K562 (cell line): ENCODE measurements around the gene TOR1B. TPM values are rescaled to one million over a fixed set of nuclear protein-coding genes. Genes with fewer than 3 reads are reported as not detected.

Experiments
- ATAC-seq: fragments of 200-7000 bp; cut with Tn5 transposase; 3 replicates; pipeline ENCODE4 v1.9.1; 2020; ENCODE audit warnings: moderate library complexity
- BruUV-seq: library from RNA; stranded (reverse); fragments of 400-500 nt; replicated peaks from 2 replicates; lab custom pipeline; 2021; lab: Mats Ljungman, UMichigan
- CTCF ChIA-PET: fragments of 300-600 bp; formaldehyde crosslinking; extraction: SDS; loops from one replicate; lab custom pipeline; 2021; ENCODE audit warnings: low intra/inter-chr PET ratio; lab: Yijun Ruan, JAX
- POLR2A ChIA-PET: fragments of 300-600, 350-650 bp; sonication (Branson Sonifier 250); formaldehyde crosslinking; extraction: SDS; loops from one replicate; lab custom pipeline; 2021; ENCODE audit warnings: antibody characterized with exemption, inconsistent platforms; lab: Yijun Ruan, JAX
- DNase-seq, 4 experiments: peaks; one replicate each; pipeline versions ENCODE4 v3.0.0 to v3.0.0-alpha.2; 2011 to 2018; ENCODE audit warnings: low spot score in 3 of 4, mixed read lengths in 3 of 4; ENCODE audit errors: extremely low read depth in 1 of 4
- FAIRE-seq: peaks from 2 replicates; lab custom pipeline; 2011; peaks lifted over from hg19 to GRCh38; lab: Jason Lieb, UNC
- H2AFZ ChIP-seq: 2 replicates; pipeline ENCODE4 v1.6.0; 2011; ENCODE audit warnings: low read depth, low read length, control low read depth, inconsistent platforms
- H3K27ac ChIP-seq: fragments of 200-600 bp; 3 replicates; pipeline ENCODE4 v1.8.0; 2011; ENCODE audit warnings: low read depth, mild to moderate bottlenecking, control low read depth, inconsistent platforms, low read length, moderate library complexity, mixed read lengths; ENCODE audit errors: extremely low read depth
- H3K27me3 ChIP-seq, 2 experiments: fragments of 300-600 bp in 1 of 2; 2 replicates in 1 of 2; 3 replicates in 1 of 2; pipeline versions ENCODE4 v1.6.0 to v1.8.0; 2011; ENCODE audit warnings: inconsistent platforms in 2 of 2, low read length in 2 of 2, mild to moderate bottlenecking in 1 of 2, mixed read lengths in 1 of 2, moderate library complexity in 1 of 2; ENCODE audit not compliant: control insufficient read depth in 2 of 2, insufficient read depth in 2 of 2
- H3K36me3 ChIP-seq: fragments of 300-600 bp; 3 replicates; pipeline ENCODE4 v1.8.0; 2011; ENCODE audit warnings: mild to moderate bottlenecking, low read length, inconsistent platforms; ENCODE audit not compliant: control insufficient read depth, insufficient read depth
- H3K4me1 ChIP-seq, 2 experiments: fragments of 200-600 bp in 1 of 2; replicated peaks in 1 of 2; 2 replicates in 1 of 2; 3 replicates in 1 of 2; pipeline versions ENCODE4 v1.5.1 to v1.8.0; 2011; ENCODE audit warnings: inconsistent platforms in 2 of 2, low read length in 2 of 2, mild to moderate bottlenecking in 1 of 2, mixed read lengths in 1 of 2, moderate library complexity in 1 of 2; ENCODE audit not compliant: control insufficient read depth in 2 of 2, insufficient read depth in 2 of 2
- H3K4me2 ChIP-seq: 2 replicates; pipeline ENCODE4 v1.6.1; 2011; ENCODE audit warnings: low read length, control low read depth, inconsistent platforms, mixed read lengths; ENCODE audit not compliant: insufficient read depth
- H3K4me3 ChIP-seq: fragments of 200-600 bp; sonication (generic), shearing (Covaris generic); 2 replicates; pipeline ENCODE4 v1.5.1; 2016; ENCODE audit warnings: control low read depth, inconsistent platforms
- H3K79me2 ChIP-seq: fragments of 200-600 bp; 3 replicates; pipeline ENCODE4 v1.8.0; 2011; ENCODE audit warnings: low read length, inconsistent platforms; ENCODE audit not compliant: control insufficient read depth, insufficient read depth
- H3K9ac ChIP-seq, 2 experiments: 2 replicates each; pipeline versions ENCODE4 v1.6.0 to v1.6.1; 2011; ENCODE audit warnings: low read depth in 2 of 2, low read length in 2 of 2, control low read depth in 1 of 2, inconsistent platforms in 1 of 2, mild to moderate bottlenecking in 1 of 2, mixed read lengths in 1 of 2; ENCODE audit not compliant: insufficient read depth in 1 of 2
- H3K9me1 ChIP-seq: one replicate; pipeline ENCODE4 v1.6.0; 2011; ENCODE audit warnings: inconsistent platforms, mild to moderate bottlenecking, low read length, moderate library complexity; ENCODE audit not compliant: control insufficient read depth, insufficient read depth
- H3K9me3 ChIP-seq: replicated peaks from 2 replicates; pipeline ENCODE4 v1.5.1; 2011; ENCODE audit warnings: low read depth, low read length, inconsistent platforms; ENCODE audit not compliant: control insufficient read depth, insufficient read depth
- H4K20me1 ChIP-seq: replicated peaks from 2 replicates; pipeline ENCODE4 v1.6.1; 2011; ENCODE audit warnings: low read length, inconsistent platforms, mixed read lengths; ENCODE audit not compliant: control insufficient read depth, insufficient read depth
- CBFA2T2 ChIP-seq: fragments of 450-650 bp; conservative IDR thresholded peaks from 2 replicates; pipeline ENCODE4 v1.6.1; 2017; ENCODE audit warnings: mild to moderate bottlenecking
- GTF2F1 ChIP-seq: IDR thresholded peaks from 2 replicates; pipeline ENCODE4 v1.6.1; 2011; ENCODE audit warnings: low read depth, low read length, improper control_type of control experiment
- TEAD4 ChIP-seq, 2 experiments: sonication (generic) in 1 of 2; formaldehyde crosslinking in 1 of 2; IDR thresholded peaks; 2 replicates each; pipeline versions ENCODE4 v1.6.1 to v1.8.0; 2012 to 2022; ENCODE audit warnings: borderline replicate concordance in 1 of 2, inconsistent platforms in 1 of 2, low read length in 1 of 2, mild to moderate bottlenecking in 1 of 2, missing genetic modification reagents in 1 of 2
- WGBS: fragments of 100-300 bp; shearing (Covaris generic); methylation state at CpG from one replicate; pipeline ENCODE4 v1.1.6; 2016; ENCODE audit warnings: low coverage, mixed read lengths; ENCODE audit not compliant: insufficient coverage; ENCODE audit errors: missing lambda C conversion rate; 5-methylcytosine and 5-hydroxymethylcytosine counted together
- in situ Hi-C: fragments of 300-500 bp; cut with MboI; formaldehyde crosslinking; loops from 4 replicates; pipeline ENCODE4 v1.15.0; 2018; ENCODE audit warnings: inconsistent platforms, mixed read lengths
- intact Hi-C: fragments of 100-400 bp; cut with micrococcal nuclease; formaldehyde crosslinking; loops from 2 replicates; pipeline ENCODE4 v1.14.2; 2022
- polyA plus RNA-seq, 8 experiments: library from polyadenylated mRNA; depleted of rRNA in 4 of 8; stranded (reverse) in 5 of 8; unstranded in 3 of 8; fragments of >200 nt; fragmentation: Nextera tagmentation in 2 of 8; fragmentation: Illumina TruSeq in 1 of 8; extraction: Ambion mirVana in 2 of 8; extraction: Trizol in 1 of 8; gene quantifications; 2 replicates each; pipeline versions ENCODE4 v1.2.1 to v1.2.3, GENCODE V29; 2011 to 2014; ENCODE audit warnings: inconsistent platforms in 1 of 8, missing spikeins in 1 of 8
- total RNA-seq, 7 experiments: library from RNA; depleted of rRNA in 6 of 7; stranded (reverse); fragments of >200 nt in 6 of 7; fragmentation: Illumina TruSeq in 2 of 7; extraction: Trizol in 2 of 7; gene quantifications; 2 replicates each; pipeline versions ENCODE4 v1.2.1 to v1.2.3, GENCODE V29; 2011 to 2021; ENCODE audit warnings: low replicate concordance in 1 of 7
- TF ChIP-seq, protein P1 (sequence below): sonication (generic); formaldehyde crosslinking; IDR thresholded peaks from 2 replicates; pipeline ENCODE4 v1.8.0; 2022; ENCODE audit warnings: missing genetic modification reagents, mild to moderate bottlenecking, borderline replicate concordance
- TF ChIP-seq, protein P2 (sequence below): fragments of 450-650 bp; IDR thresholded peaks from 2 replicates; pipeline ENCODE4 v1.6.1; 2014; ENCODE audit warnings: low read depth, mild to moderate bottlenecking, moderate library complexity, borderline replicate concordance

Gene TOR1B
- total and polyA plus RNA-seq, 9 of the 15 experiments (the other 6 are each of a cell fraction or from before 2014, with no cell fraction given), result 4.2 to 36.5 (median 24.6) TPM

DNA sequence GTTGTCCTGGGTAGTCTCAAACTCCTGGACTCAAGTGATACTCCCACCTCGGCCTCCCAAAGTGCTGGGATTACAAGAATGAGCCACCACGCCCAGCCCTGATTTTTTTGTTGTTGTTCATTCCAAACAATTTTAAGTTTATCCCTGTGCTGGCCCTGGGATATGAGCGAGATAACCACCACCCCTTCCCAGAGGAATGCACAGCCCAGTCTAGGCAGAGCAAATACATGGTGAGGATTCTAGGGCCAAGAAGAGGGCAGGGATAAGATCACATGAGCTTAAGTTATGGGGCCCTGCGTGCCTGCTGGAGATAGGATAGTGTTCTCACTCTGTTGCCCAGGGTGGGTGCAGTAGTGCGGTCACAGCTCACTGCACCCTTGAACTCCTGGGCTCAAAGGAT, 21.0 kb upstream of the TOR1B start:
- no peaks in the 10 kb centered on the region for H3K9me3 ChIP-seq
- no peak overlapping the region for H3K4me2 ChIP-seq
- peaks cover 9 to 18% of the 10 kb centered on the region in 2 experiments for H3K4me1 ChIP-seq
- WGBS, result 20% methylated on average over 5 of the region's 5 CpGs
- peak overlapping the region in 1 of 2 experiments; percentile 59; a peak in 1 of 4 replicates for H3K9ac ChIP-seq
- CTCF ChIA-PET, result interaction anchor here (4.3 to 4.9 kb wide), 2 partner anchors 44 to 55 kb away, joined by 46 to 112 read pairs; no protein-coding TSS in a partner anchor
- in situ Hi-C loops, result loop anchor here (5.0 to 25.0 kb wide), 4 partner anchors 45 to 1495 kb away; partner anchors contain the start of genes ASB6, GOLGA2 and SWI5
- TF ChIP-seq CBFA2T2 (0 out of 2 replicates have a peak, but pooled peaks have one; percentile 4), GTF2F1 (no peak), TEAD4 (IDR thresholded peaks at IDR 0.05; ENCODE audit: low read length) (no peak), TEAD4 (CRISPR knock-in tag; IDR thresholded peaks at IDR 0.05; ENCODE audit: borderline replicate concordance) (no peak)
- TF ChIP-seq, protein P1, sequence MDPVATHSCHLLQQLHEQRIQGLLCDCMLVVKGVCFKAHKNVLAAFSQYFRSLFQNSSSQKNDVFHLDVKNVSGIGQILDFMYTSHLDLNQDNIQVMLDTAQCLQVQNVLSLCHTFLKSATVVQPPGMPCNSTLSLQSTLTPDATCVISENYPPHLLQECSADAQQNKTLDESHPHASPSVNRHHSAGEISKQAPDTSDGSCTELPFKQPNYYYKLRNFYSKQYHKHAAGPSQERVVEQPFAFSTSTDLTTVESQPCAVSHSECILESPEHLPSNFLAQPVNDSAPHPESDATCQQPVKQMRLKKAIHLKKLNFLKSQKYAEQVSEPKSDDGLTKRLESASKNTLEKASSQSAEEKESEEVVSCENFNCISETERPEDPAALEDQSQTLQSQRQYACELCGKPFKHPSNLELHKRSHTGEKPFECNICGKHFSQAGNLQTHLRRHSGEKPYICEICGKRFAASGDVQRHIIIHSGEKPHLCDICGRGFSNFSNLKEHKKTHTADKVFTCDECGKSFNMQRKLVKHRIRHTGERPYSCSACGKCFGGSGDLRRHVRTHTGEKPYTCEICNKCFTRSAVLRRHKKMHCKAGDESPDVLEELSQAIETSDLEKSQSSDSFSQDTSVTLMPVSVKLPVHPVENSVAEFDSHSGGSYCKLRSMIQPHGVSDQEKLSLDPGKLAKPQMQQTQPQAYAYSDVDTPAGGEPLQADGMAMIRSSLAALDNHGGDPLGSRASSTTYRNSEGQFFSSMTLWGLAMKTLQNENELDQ (CRISPR knock-in tag), result peak; percentile 64; the same call in 1 of the 2 replicates
- TF ChIP-seq, protein P2, sequence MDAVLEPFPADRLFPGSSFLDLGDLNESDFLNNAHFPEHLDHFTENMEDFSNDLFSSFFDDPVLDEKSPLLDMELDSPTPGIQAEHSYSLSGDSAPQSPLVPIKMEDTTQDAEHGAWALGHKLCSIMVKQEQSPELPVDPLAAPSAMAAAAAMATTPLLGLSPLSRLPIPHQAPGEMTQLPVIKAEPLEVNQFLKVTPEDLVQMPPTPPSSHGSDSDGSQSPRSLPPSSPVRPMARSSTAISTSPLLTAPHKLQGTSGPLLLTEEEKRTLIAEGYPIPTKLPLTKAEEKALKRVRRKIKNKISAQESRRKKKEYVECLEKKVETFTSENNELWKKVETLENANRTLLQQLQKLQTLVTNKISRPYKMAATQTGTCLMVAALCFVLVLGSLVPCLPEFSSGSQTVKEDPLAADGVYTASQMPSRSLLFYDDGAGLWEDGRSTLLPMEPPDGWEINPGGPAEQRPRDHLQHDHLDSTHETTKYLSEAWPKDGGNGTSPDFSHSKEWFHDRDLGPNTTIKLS, result no peak
- POLR2A ChIA-PET, result interaction anchor here (0.6 to 1.4 kb wide), 5 partner anchors 9 to 44 kb away, joined by 3 to 6 read pairs (median 4); no protein-coding TSS in a partner anchor
- H3K27ac ChIP-seq, result no peak overlapping the region
- no peaks in the 10 kb centered on the region for H4K20me1 ChIP-seq
- H3K27me3 ChIP-seq, result no peaks in the 10 kb centered on the region; a peak in 1 of 5 replicates
- FAIRE-seq (no peak), ATAC-seq (no peak), DNase-seq (no peak)
- intact Hi-C loops, result loop anchor here (2.0 to 10.0 kb wide), 3 partner anchors 55 to 1485 kb away; no protein-coding TSS in a partner anchor
- no TSS peak for BruUV-seq
- no peak overlapping the region for H3K4me3 ChIP-seq
- H2AFZ ChIP-seq, result no peak overlapping the region
- no peaks in the 10 kb centered on the region for H3K36me3 ChIP-seq
- H3K9me1 ChIP-seq, result no peaks in the 10 kb centered on the region
- H3K79me2 ChIP-seq, result no peaks in the 10 kb centered on the region
